Liver (tissue), 9 donors: ENCODE data around the gene TEC. TPM values are rescaled to one million over a fixed set of nuclear protein-coding genes. Genes with fewer than 3 reads are reported as not detected.
"Not testable (repeated sequence)": the region's sequence is repeated elsewhere in the genome, so short reads cannot be mapped to it uniquely, and the experiment has no call there.

Source experiments
- DNase-seq: peaks from one replicate; pipeline ENCODE4 v3.0.0-alpha.2; 2017; ENCODE audit warnings: low spot score
- H3K27ac ChIP-seq, 2 donors: one replicate each; pipeline ENCODE4 v1.7.0; 2013; ENCODE audit warnings: inconsistent platforms in 2 of 2, low read length in 2 of 2, control low read depth in 1 of 2, low read depth in 1 of 2, mild to moderate bottlenecking in 1 of 2
- H3K27me3 ChIP-seq, 4 donors: one replicate each; pipeline versions ENCODE4 v1.6.1 to v1.7.0; 2013; ENCODE audit warnings: low read length in 3 of 4, inconsistent platforms in 1 of 4, mild to moderate bottlenecking in 1 of 4, moderate library complexity in 1 of 4; ENCODE audit not compliant: control insufficient read depth in 4 of 4, insufficient read depth in 4 of 4
- H3K36me3 ChIP-seq, 4 donors: one replicate each; pipeline versions ENCODE4 v1.6.1 to v1.7.0; 2013; ENCODE audit warnings: low read length in 3 of 4, mild to moderate bottlenecking in 3 of 4, low read depth in 1 of 4, moderate library complexity in 1 of 4; ENCODE audit not compliant: control insufficient read depth in 4 of 4, insufficient read depth in 3 of 4
- H3K4me1 ChIP-seq, 4 donors: one replicate each; pipeline versions ENCODE4 v1.6.1 to v1.7.0; 2013; ENCODE audit warnings: low read length in 3 of 4, mild to moderate bottlenecking in 3 of 4, moderate library complexity in 1 of 4; ENCODE audit not compliant: control insufficient read depth in 4 of 4, insufficient read depth in 4 of 4
- H3K4me3 ChIP-seq, 3 donors: one replicate each; pipeline versions ENCODE4 v1.6.1 to v1.7.0; 2013; ENCODE audit warnings: low read length in 3 of 3, control low read depth in 1 of 3, low read depth in 1 of 3, mild to moderate bottlenecking in 1 of 3
- H3K9ac ChIP-seq, 2 donors: one replicate each; pipeline ENCODE4 v1.7.0; 2013; ENCODE audit warnings: low read length in 2 of 2, mild to moderate bottlenecking in 2 of 2, moderate library complexity in 2 of 2, control low read depth in 1 of 2, low read depth in 1 of 2
- H3K9me3 ChIP-seq, 4 donors: one replicate each; pipeline versions ENCODE4 v1.6.1 to v1.7.0; 2013; ENCODE audit warnings: low read length in 3 of 4; ENCODE audit not compliant: control insufficient read depth in 4 of 4
- EGR1 ChIP-seq, 2 donors: IDR thresholded peaks; 2 replicates each; pipeline ENCODE4 v1.6.1; 2016 to 2018; ENCODE audit warnings: antibody characterized with exemption in 2 of 2, low read depth in 2 of 2
- FOXA2 ChIP-seq: IDR thresholded peaks from 2 replicates; pipeline ENCODE4 v1.6.1; 2016; ENCODE audit warnings: antibody characterized with exemption
- GABPA ChIP-seq, 2 donors: IDR thresholded peaks in 1 of 2; conservative IDR thresholded peaks in 1 of 2; 2 replicates each; pipeline ENCODE4 v1.6.1; 2016; ENCODE audit warnings: antibody characterized with exemption in 2 of 2, mild to moderate bottlenecking in 1 of 2, moderate library complexity in 1 of 2
- HNF4A ChIP-seq, 2 donors: conservative IDR thresholded peaks; 2 replicates each; pipeline ENCODE4 v1.6.1; 2016; ENCODE audit warnings: antibody characterized with exemption in 2 of 2, mild to moderate bottlenecking in 2 of 2
- HNF4G ChIP-seq: IDR thresholded peaks from 2 replicates; pipeline ENCODE4 v1.6.1; 2016; ENCODE audit warnings: antibody characterized with exemption
- JUND ChIP-seq, 2 donors: IDR thresholded peaks; 2 replicates each; pipeline ENCODE4 v1.6.1; 2016; ENCODE audit warnings: antibody characterized with exemption in 2 of 2
- NR2F2 ChIP-seq: IDR thresholded peaks from 2 replicates; pipeline ENCODE4 v1.6.1; 2016; ENCODE audit warnings: antibody characterized with exemption
- RAD21 ChIP-seq, 2 donors: IDR thresholded peaks; 2 replicates each; pipeline ENCODE4 v1.6.1; 2016; ENCODE audit warnings: antibody characterized with exemption in 2 of 2, mild to moderate bottlenecking in 2 of 2
- RXRA ChIP-seq, 2 donors: IDR thresholded peaks; 2 replicates each; pipeline ENCODE4 v1.6.1; 2017 to 2018; ENCODE audit warnings: antibody characterized with exemption in 2 of 2, mild to moderate bottlenecking in 1 of 2
- SP1 ChIP-seq: IDR thresholded peaks from 2 replicates; pipeline ENCODE4 v1.6.1; 2018; ENCODE audit warnings: antibody characterized with exemption, mild to moderate bottlenecking
- TAF1 ChIP-seq: conservative IDR thresholded peaks from 2 replicates; pipeline ENCODE4 v1.6.1; 2016; ENCODE audit warnings: antibody characterized with exemption, mild to moderate bottlenecking
- YY1 ChIP-seq: IDR thresholded peaks from 2 replicates; pipeline ENCODE4 v1.6.1; 2016; ENCODE audit warnings: antibody characterized with exemption, mild to moderate bottlenecking
- WGBS: extraction: QIAGEN DNeasy Blood & Tissue Kit; methylation state at CpG from one replicate; pipeline ENCODE4 v1.1.7; 2013; 5-methylcytosine and 5-hydroxymethylcytosine counted together
- polyA plus RNA-seq, 2 donors: library from polyadenylated mRNA; stranded (reverse) in 1 of 2; unstranded in 1 of 2; fragments of 200-250 nt in 1 of 2; fragments of >200 nt in 1 of 2; fragmentation: Nextera tagmentation in 1 of 2; extraction: Ambion mirVana in 1 of 2; gene quantifications; one replicate each; pipeline versions ENCODE4 v1.2.1 to v1.2.3, GENCODE V29; 2013 to 2015
- total RNA-seq, 2 donors: library from RNA; depleted of rRNA; stranded (reverse); fragments of >200 nt; gene quantifications; one replicate each; pipeline ENCODE4 v1.2.3, GENCODE V29; 2014
- TF ChIP-seq, protein P1 (sequence below): IDR thresholded peaks from 2 replicates; pipeline ENCODE4 v1.6.1; 2016; ENCODE audit warnings: antibody characterized with exemption, mild to moderate bottlenecking
- TF ChIP-seq, protein P2 (sequence below): IDR thresholded peaks from 2 replicates; pipeline ENCODE4 v1.6.1; 2016; ENCODE audit warnings: antibody characterized with exemption
- TF ChIP-seq, protein P3 (sequence below): IDR thresholded peaks from 2 replicates; pipeline ENCODE4 v1.6.1; 2016; ENCODE audit warnings: antibody characterized with exemption
- TF ChIP-seq, protein P4 (sequence below): fragments of 150-350 bp; IDR thresholded peaks from 2 replicates; pipeline ENCODE4 v1.5.1; 2017; ENCODE audit warnings: improper control_type of control experiment, low read depth, low read length; ENCODE audit not compliant: missing input control
- TF ChIP-seq, protein P5 (sequence below): IDR thresholded peaks from 2 replicates; pipeline ENCODE4 v1.6.1; 2016; ENCODE audit warnings: antibody characterized with exemption
- donor health status: healthy.
- donor health status: healthy.
- donor health status: healthy.
- donor health status: healthy.
- donor health status: healthy.

Gene TEC
- total and polyA plus RNA-seq, 4 donors, result 1.1 to 4.7 (median 2.0) TPM

- TF ChIP-seq YY1, result no peak
- TF ChIP-seq RXRA (IDR thresholded peaks at IDR 0.05), result no peak
- TF ChIP-seq, protein P1, sequence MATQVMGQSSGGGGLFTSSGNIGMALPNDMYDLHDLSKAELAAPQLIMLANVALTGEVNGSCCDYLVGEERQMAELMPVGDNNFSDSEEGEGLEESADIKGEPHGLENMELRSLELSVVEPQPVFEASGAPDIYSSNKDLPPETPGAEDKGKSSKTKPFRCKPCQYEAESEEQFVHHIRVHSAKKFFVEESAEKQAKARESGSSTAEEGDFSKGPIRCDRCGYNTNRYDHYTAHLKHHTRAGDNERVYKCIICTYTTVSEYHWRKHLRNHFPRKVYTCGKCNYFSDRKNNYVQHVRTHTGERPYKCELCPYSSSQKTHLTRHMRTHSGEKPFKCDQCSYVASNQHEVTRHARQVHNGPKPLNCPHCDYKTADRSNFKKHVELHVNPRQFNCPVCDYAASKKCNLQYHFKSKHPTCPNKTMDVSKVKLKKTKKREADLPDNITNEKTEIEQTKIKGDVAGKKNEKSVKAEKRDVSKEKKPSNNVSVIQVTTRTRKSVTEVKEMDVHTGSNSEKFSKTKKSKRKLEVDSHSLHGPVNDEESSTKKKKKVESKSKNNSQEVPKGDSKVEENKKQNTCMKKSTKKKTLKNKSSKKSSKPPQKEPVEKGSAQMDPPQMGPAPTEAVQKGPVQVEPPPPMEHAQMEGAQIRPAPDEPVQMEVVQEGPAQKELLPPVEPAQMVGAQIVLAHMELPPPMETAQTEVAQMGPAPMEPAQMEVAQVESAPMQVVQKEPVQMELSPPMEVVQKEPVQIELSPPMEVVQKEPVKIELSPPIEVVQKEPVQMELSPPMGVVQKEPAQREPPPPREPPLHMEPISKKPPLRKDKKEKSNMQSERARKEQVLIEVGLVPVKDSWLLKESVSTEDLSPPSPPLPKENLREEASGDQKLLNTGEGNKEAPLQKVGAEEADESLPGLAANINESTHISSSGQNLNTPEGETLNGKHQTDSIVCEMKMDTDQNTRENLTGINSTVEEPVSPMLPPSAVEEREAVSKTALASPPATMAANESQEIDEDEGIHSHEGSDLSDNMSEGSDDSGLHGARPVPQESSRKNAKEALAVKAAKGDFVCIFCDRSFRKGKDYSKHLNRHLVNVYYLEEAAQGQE, result no peak
- TF ChIP-seq, protein P2, sequence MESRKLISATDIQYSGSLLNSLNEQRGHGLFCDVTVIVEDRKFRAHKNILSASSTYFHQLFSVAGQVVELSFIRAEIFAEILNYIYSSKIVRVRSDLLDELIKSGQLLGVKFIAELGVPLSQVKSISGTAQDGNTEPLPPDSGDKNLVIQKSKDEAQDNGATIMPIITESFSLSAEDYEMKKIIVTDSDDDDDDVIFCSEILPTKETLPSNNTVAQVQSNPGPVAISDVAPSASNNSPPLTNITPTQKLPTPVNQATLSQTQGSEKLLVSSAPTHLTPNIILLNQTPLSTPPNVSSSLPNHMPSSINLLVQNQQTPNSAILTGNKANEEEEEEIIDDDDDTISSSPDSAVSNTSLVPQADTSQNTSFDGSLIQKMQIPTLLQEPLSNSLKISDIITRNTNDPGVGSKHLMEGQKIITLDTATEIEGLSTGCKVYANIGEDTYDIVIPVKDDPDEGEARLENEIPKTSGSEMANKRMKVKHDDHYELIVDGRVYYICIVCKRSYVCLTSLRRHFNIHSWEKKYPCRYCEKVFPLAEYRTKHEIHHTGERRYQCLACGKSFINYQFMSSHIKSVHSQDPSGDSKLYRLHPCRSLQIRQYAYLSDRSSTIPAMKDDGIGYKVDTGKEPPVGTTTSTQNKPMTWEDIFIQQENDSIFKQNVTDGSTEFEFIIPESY, result no peak
- TF ChIP-seq, protein P3, sequence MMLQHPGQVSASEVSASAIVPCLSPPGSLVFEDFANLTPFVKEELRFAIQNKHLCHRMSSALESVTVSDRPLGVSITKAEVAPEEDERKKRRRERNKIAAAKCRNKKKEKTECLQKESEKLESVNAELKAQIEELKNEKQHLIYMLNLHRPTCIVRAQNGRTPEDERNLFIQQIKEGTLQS, result no peak
- TF ChIP-seq TAF1, result no peak
- TF ChIP-seq RAD21 (IDR thresholded peaks at IDR 0.05), result no peak
- TF ChIP-seq FOXA2, result no peak
- TF ChIP-seq HNF4A (conservative IDR thresholded peaks at IDR 0.05), result no peak
- TF ChIP-seq NR2F2, result no peak
- no peak for TF ChIP-seq GABPA (IDR thresholded peaks at IDR 0.05 in 1 of 2, conservative IDR thresholded peaks at IDR 0.05 in 1 of 2)
- no peak for TF ChIP-seq SP1
- no peak for TF ChIP-seq EGR1 (IDR thresholded peaks at IDR 0.05; ENCODE audit: low read depth in 2 of 2)
- TF ChIP-seq, protein P4, sequence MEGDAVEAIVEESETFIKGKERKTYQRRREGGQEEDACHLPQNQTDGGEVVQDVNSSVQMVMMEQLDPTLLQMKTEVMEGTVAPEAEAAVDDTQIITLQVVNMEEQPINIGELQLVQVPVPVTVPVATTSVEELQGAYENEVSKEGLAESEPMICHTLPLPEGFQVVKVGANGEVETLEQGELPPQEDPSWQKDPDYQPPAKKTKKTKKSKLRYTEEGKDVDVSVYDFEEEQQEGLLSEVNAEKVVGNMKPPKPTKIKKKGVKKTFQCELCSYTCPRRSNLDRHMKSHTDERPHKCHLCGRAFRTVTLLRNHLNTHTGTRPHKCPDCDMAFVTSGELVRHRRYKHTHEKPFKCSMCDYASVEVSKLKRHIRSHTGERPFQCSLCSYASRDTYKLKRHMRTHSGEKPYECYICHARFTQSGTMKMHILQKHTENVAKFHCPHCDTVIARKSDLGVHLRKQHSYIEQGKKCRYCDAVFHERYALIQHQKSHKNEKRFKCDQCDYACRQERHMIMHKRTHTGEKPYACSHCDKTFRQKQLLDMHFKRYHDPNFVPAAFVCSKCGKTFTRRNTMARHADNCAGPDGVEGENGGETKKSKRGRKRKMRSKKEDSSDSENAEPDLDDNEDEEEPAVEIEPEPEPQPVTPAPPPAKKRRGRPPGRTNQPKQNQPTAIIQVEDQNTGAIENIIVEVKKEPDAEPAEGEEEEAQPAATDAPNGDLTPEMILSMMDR, result no peak
- TF ChIP-seq HNF4G, result no peak
- no peak for TF ChIP-seq JUND (IDR thresholded peaks at IDR 0.05)
- TF ChIP-seq, protein P5, sequence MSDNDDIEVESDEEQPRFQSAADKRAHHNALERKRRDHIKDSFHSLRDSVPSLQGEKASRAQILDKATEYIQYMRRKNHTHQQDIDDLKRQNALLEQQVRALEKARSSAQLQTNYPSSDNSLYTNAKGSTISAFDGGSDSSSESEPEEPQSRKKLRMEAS, result no peak
- DNase-seq, result no peak
- Histone ChIP-seq H3K27ac (no peak overlapping the region), H3K9ac (no peak overlapping the region), H3K36me3 (no peaks in the 10 kb centered on the region), H3K9me3 (no peaks in the 10 kb centered on the region), H3K27me3 (no peaks in the 10 kb centered on the region), H3K4me3 (no peak overlapping the region), H3K4me1 (no peaks in the 10 kb centered on the region)
These were observed 25.5 kb upstream of the TEC start for GRCh38 chr4:48295116-48295515.

DNA sequence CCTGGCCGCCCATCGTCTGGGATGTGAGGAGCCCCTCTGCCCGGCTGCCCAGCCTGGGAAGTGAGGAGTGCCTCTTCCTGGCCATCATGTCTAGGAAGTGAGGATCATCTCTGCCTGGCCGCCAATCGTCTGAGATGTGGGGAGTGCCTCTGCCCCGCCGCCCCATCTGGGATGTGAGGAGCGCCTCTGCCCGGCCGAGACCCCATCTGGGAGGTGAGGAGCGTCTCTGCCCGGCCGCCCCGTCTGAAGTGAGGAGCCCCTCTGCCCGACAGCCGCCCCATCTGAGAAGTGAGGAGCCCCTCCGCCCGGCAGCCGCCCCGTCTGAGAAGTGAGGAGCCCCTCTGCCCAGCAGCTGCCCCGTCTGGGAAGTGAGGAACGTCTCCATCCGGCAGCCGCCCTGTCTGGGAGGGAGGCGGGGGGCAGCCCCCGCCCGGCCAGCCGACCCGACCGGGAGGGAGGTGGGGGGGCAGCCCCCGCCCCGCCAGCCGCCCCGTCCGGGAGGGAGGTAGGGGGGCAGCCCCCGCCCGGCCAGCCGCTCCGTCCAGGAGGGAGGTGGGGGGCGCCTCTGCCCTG is 22.7 kb upstream of the TEC start:
- not testable (repeated sequence) for DNase-seq, H3K27ac ChIP-seq, H3K4me1 ChIP-seq, H3K36me3 ChIP-seq, H3K27me3 ChIP-seq, H3K4me3 ChIP-seq, H3K9ac ChIP-seq, H3K9me3 ChIP-seq
- 95% methylated on average over 39 of the region's 40 CpGs for WGBS
